PFSK-1 (cell line): ENCODE measurements around the gene CRB2.

Source experiments
- POLR2AphosphoS5 ChIP-seq: IDR thresholded peaks from 2 replicates; pipeline ENCODE4 v1.6.1; 2012; ENCODE audit warnings: low read depth, mild to moderate bottlenecking, control low read depth, low read length, moderate library complexity
- REST ChIP-seq, 2 experiments: IDR thresholded peaks; 2 replicates each; pipeline versions ENCODE4 v1.6.1 to v1.8.0; 2011 to 2012; ENCODE audit warnings: low read depth in 2 of 2, low read length in 2 of 2, control low read depth in 1 of 2, inconsistent platforms in 1 of 2, mild to moderate bottlenecking in 1 of 2, moderate library complexity in 1 of 2; ENCODE audit not compliant: insufficient read depth in 1 of 2
- TAF1 ChIP-seq: IDR thresholded peaks from 2 replicates; pipeline ENCODE4 v1.6.1; 2012; ENCODE audit warnings: low read length, control low read depth, borderline replicate concordance; ENCODE audit not compliant: insufficient read depth

GRCh38 chr9:123364241-123364824 is 8.3 kb downstream of the CRB2 start:
- TF ChIP-seq REST (IDR thresholded peaks at IDR 0.05; ENCODE audit: insufficient read depth in 1 of 2, low read depth in 2 of 2, low read length in 2 of 2) (no peak), POLR2AphosphoS5 (no peak), TAF1 (no peak)
